HFF-Myc (cell line): Measurements from ENCODE around the gene RPL12.

ENCODE experiments used
- DNase-seq: peaks from one replicate; pipeline ENCODE4 v3.0.0-alpha.2; 2011; ENCODE audit warnings: low read depth; ENCODE audit errors: extremely low read depth
- H3K4me3 ChIP-seq: replicated peaks from 2 replicates; pipeline ENCODE4 v1.5.1; 2011; ENCODE audit warnings: low read depth, mild to moderate bottlenecking, control low read depth, low read length
- CTCF ChIP-seq: IDR thresholded peaks from 2 replicates; pipeline ENCODE4 v1.5.1; 2012; ENCODE audit warnings: mild to moderate bottlenecking, low read depth, low read length, control low read depth; ENCODE audit errors: missing control alignments

Gene RPL12

GRCh38 chr9:127495884-127496555 lies 44.8 kb upstream of the RPL12 start:
- no peak for DNase-seq
- H3K4me3 ChIP-seq: no peak overlapping the region
- TF ChIP-seq CTCF: no peak

GRCh38 chr9:127494304-127494702 lies 43.1 kb upstream of the RPL12 start:
- no peak overlapping the region for H3K4me3 ChIP-seq
- DNase-seq: no peak
- TF ChIP-seq CTCF: no peak

DNA sequence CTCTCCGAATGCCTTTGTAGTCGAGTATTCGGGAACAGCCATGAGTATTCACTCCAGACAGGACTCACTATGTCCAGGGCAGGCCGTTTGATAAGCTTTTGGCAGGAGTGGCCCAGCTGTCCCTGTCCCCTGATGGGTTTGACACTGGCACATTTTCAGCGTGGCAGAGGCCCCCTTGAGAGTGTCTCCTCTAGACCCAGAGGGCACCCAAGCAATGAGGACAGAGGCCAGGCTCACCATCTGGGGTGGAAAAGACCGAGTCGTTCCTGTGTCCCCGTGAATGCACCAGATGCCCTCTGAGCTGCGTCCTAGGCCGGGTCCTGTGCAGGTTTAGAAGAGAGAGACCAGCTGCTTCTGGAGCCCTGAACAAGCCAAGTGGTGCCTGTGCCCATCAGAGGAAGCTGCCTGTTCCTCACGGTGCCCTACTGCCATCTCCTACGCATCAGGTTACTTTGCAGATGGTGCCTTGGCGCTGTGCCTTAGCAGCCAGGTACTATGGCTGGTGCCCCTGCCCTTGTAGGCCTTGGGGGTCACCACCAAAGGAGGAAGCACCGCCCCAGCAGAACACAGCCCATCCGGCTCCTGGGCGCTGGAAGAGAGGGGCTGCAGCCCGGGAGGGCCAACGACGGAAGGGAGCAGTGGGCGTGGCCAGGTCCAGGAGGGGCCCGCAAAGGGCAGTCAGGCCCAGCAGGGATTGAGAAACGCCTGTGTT lies 42.5 kb upstream of the RPL12 start:
- no peak for TF ChIP-seq CTCF
- H3K4me3 ChIP-seq: no peak overlapping the region
- DNase-seq: no peak

- no peak for DNase-seq
- no peak overlapping the region for H3K4me3 ChIP-seq
- no peak for TF ChIP-seq CTCF
These were observed 41.4 kb upstream of the RPL12 start for GRCh38 chr9:127492616-127493015.

GRCh38 chr9:127491516-127491915 lies 40.3 kb upstream of the RPL12 start:
- TF ChIP-seq CTCF: no peak
- DNase-seq: no peak

DNA sequence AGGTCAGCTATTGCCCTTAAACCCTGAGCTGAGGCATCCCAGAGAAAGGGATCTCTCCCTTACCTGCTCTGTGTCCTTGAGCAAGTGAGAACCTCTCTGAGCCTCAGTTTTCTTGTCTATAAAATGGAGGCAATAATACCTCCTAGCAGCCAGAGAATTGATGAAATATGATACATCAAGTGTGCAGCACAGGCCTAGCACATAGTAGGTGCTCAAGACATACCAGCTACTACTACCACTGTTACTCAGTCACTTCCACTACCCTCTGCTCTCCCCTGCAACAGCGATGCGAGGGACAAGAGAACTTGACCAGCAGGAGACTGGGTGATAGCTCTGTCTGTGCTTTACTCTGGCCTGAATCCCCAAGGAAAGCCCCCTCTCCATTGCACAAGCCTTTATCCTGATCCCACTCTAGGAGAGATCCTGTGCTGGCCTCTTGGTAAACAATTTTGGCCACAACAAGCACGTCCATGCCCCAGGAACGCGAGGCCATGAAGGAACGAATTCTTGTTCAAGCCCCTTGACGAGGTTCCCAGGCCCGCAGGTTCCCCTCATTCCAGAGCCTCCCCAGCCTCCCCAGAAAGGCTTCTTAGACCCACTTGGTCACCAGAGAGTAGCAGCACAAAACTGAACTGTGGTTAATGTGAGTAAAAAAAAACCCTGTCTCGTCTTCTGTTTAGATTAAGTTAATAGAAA lies 39.5 kb upstream of the RPL12 start:
- DNase-seq: no peak
- no peak overlapping the region for H3K4me3 ChIP-seq
- no peak for TF ChIP-seq CTCF

More at GRCh38 chr9:127491516-127491915, 40.3 kb upstream of the RPL12 start:
- H3K4me3 ChIP-seq: no peak overlapping the region
